GM23338 (cell line): ENCODE measurements around the gene VGLL4. TPM values are rescaled to one million over a fixed set of nuclear protein-coding genes. Genes with fewer than 3 reads are reported as not detected.

ENCODE experiments used
- ATAC-seq: fragments of 200-7000 bp; cut with Tn5 transposase; 3 replicates; pipeline ENCODE4 v1.9.1; 2020
- DNase-seq: peaks from one replicate; pipeline ENCODE4 v3.0.0-alpha.2; 2015; ENCODE audit warnings: low spot score
- H2AFZ ChIP-seq: fragments of 200-600 bp; sonication (generic); 2 replicates; pipeline ENCODE4 v1.8.0; 2016; ENCODE audit warnings: antibody characterized with exemption, mild to moderate bottlenecking, moderate library complexity
- H3F3A ChIP-seq: fragments of 200-600 bp; sonication (generic); replicated peaks from 2 replicates; pipeline ENCODE4 v1.8.0; 2017; ENCODE audit warnings: antibody characterized with exemption, mixed run types, low read depth
- H3K27ac ChIP-seq: fragments of 200-600 bp; sonication (generic); 2 replicates; pipeline ENCODE4 v1.6.1; 2016; ENCODE audit warnings: low read depth
- H3K27me3 ChIP-seq: fragments of 200-600 bp; sonication (generic); 2 replicates; pipeline ENCODE4 v1.8.0; 2016; ENCODE audit warnings: mild to moderate bottlenecking, mixed run types, moderate library complexity; ENCODE audit not compliant: insufficient read depth
- H3K36me3 ChIP-seq: fragments of 200-600 bp; sonication (generic); 2 replicates; pipeline ENCODE4 v1.8.0; 2016; ENCODE audit warnings: mild to moderate bottlenecking; ENCODE audit not compliant: insufficient read depth
- H3K4me1 ChIP-seq: fragments of 200-600 bp; sonication (generic); 2 replicates; pipeline ENCODE4 v1.8.0; 2016; ENCODE audit warnings: mild to moderate bottlenecking, moderate library complexity; ENCODE audit not compliant: insufficient read depth
- H3K4me2 ChIP-seq: fragments of 200-600 bp; sonication (generic); 2 replicates; pipeline ENCODE4 v1.7.1; 2017; ENCODE audit warnings: mixed run types
- H3K4me3 ChIP-seq: fragments of 200-600 bp; sonication (generic); 2 replicates; pipeline ENCODE4 v1.6.1; 2016; ENCODE audit warnings: mixed run types
- H3K79me2 ChIP-seq: fragments of 200-600 bp; sonication (generic); replicated peaks from 2 replicates; pipeline ENCODE4 v1.8.0; 2017; ENCODE audit warnings: mild to moderate bottlenecking; ENCODE audit not compliant: insufficient read depth
- H3K9me2 ChIP-seq: fragments of 200-600 bp; sonication (generic); 2 replicates; pipeline ENCODE4 v1.8.0; 2017; ENCODE audit not compliant: insufficient read depth
- H4K20me1 ChIP-seq: fragments of 200-600 bp; sonication (generic); replicated peaks from 2 replicates; pipeline ENCODE4 v1.8.0; 2017; ENCODE audit warnings: mild to moderate bottlenecking; ENCODE audit not compliant: insufficient read depth
- H3K27ac Mint-ChIP-seq: 2 replicates; pipeline ENCODE4 v1.8.0; 2020; ENCODE audit warnings: inconsistent platforms, mild to moderate bottlenecking, moderate library complexity, mixed read lengths
- H3K27me3 Mint-ChIP-seq: 3 replicates; pipeline ENCODE4 v1.8.0; 2022; ENCODE audit warnings: low read depth, mild to moderate bottlenecking, moderate library complexity, mixed read lengths, inconsistent platforms; ENCODE audit not compliant: insufficient read depth, poor library complexity
- H3K36me3 Mint-ChIP-seq: 3 replicates; pipeline ENCODE4 v1.8.0; 2021; ENCODE audit warnings: low read depth, mild to moderate bottlenecking, inconsistent platforms, moderate library complexity, mixed read lengths
- H3K4me1 Mint-ChIP-seq: 3 replicates; pipeline ENCODE4 v1.8.0; 2020; ENCODE audit warnings: mild to moderate bottlenecking, inconsistent platforms, mixed read lengths
- H3K4me3 Mint-ChIP-seq: 3 replicates; pipeline ENCODE4 v1.8.0; 2021; ENCODE audit warnings: moderate library complexity, mild to moderate bottlenecking, inconsistent platforms, mixed read lengths
- H3K9me3 Mint-ChIP-seq: 3 replicates; pipeline ENCODE4 v1.8.0; 2020; ENCODE audit warnings: moderate library complexity, mild to moderate bottlenecking, inconsistent platforms, mixed read lengths
- CREB1 ChIP-seq: fragments of 250-450 bp; sonication (Bioruptor Pico); IDR thresholded peaks from 2 replicates; pipeline ENCODE4 v1.5.0; 2020; ENCODE audit warnings: low read depth, mild to moderate bottlenecking, moderate library complexity
- CTCF ChIP-seq, 2 experiments: fragments of 200-600 bp in 1 of 2; sonication (generic) in 1 of 2; conservative IDR thresholded peaks; 2 replicates each; pipeline versions ENCODE4 v1.5.1 to v1.6.1; 2016 to 2017; ENCODE audit warnings: antibody characterized with exemption in 2 of 2, low read depth in 2 of 2, mild to moderate bottlenecking in 2 of 2, moderate library complexity in 1 of 2
- EZH2 ChIP-seq: fragments of 200-600 bp; sonication (generic); IDR thresholded peaks from one replicate; pipeline ENCODE4 v1.8.0; 2017; ENCODE audit warnings: antibody characterized with exemption, mild to moderate bottlenecking, low read depth; ENCODE audit not compliant: unreplicated experiment
- EZH2phosphoT487 ChIP-seq: fragments of 200-600 bp; sonication (generic); IDR thresholded peaks from one replicate; pipeline ENCODE4 v1.8.1; 2018; ENCODE audit warnings: antibody characterized with exemption; ENCODE audit not compliant: unreplicated experiment
- JUNB ChIP-seq: IDR thresholded peaks from one replicate; pipeline ENCODE4 v1.6.1; 2016; ENCODE audit warnings: antibody characterized with exemption; ENCODE audit not compliant: unreplicated experiment
- NANOG ChIP-seq: IDR thresholded peaks from 2 replicates; pipeline ENCODE4 v1.6.1; 2016; ENCODE audit warnings: antibody characterized with exemption, borderline replicate concordance
- POLR2AphosphoS5 ChIP-seq: IDR thresholded peaks from 2 replicates; pipeline ENCODE4 v1.6.1; 2016; ENCODE audit warnings: antibody characterized with exemption, low read depth
- REST ChIP-seq: IDR thresholded peaks from one replicate; pipeline ENCODE4 v1.6.1; 2018; ENCODE audit warnings: antibody characterized with exemption; ENCODE audit not compliant: unreplicated experiment
- STAT1 ChIP-seq: IDR thresholded peaks from one replicate; pipeline ENCODE4 v1.6.1; 2016; ENCODE audit warnings: antibody characterized with exemption; ENCODE audit not compliant: unreplicated experiment
- ZNF114 ChIP-seq: fragments of 250-450 bp; sonication (Bioruptor Pico); IDR thresholded peaks from 2 replicates; pipeline ENCODE4 v1.5.0; 2020; ENCODE audit warnings: mild to moderate bottlenecking, moderate library complexity
- ZNF331 ChIP-seq: fragments of 250-450 bp; sonication (Bioruptor Pico); IDR thresholded peaks from 2 replicates; pipeline ENCODE4 v1.5.0; 2020; ENCODE audit warnings: low read depth, mild to moderate bottlenecking, moderate library complexity
- polyA plus RNA-seq: library from polyadenylated mRNA; unstranded; fragments of >200 nt; fragmentation: Nextera tagmentation; extraction: Ambion mirVana; gene quantifications from 2 replicates; pipeline ENCODE4 v1.2.1, GENCODE V29; 2016
- total RNA-seq: library from RNA; depleted of rRNA; stranded (reverse); fragments of >200 nt; shearing (Covaris generic); gene quantifications from 2 replicates; pipeline ENCODE4 v1.2.3, GENCODE V29; 2014
- TF ChIP-seq, protein P1 (sequence below): IDR thresholded peaks from 2 replicates; pipeline ENCODE4 v1.6.1; 2016; ENCODE audit warnings: antibody characterized with exemption
- TF ChIP-seq, protein P2 (sequence below): fragments of 250-450 bp; sonication (Bioruptor Pico); IDR thresholded peaks from 2 replicates; pipeline ENCODE4 v1.5.0; 2020; ENCODE audit warnings: mild to moderate bottlenecking, moderate library complexity

VGLL4 gene
- total and polyA plus RNA-seq, 2 experiments from 2014 or later = 20.8 to 45.9 TPM

- Histone ChIP-seq H3K79me2 (peaks cover 55% of the 10 kb centered on the region), H3K4me3 (peak overlapping the region; percentile 83), H3K36me3 (no peaks in the 10 kb centered on the region), H3K4me2 (peak overlapping the region; percentile 73), H3K4me1 (peaks cover 20% of the 10 kb centered on the region), H3F3A (peaks cover 6% of the 10 kb centered on the region; the same call in 1 of the 2 replicates), H3K27me3 (no peaks in the 10 kb centered on the region), H3K27ac (peak overlapping the region; percentile 82), H2AFZ (no peak overlapping the region), H3K9me2 (no peaks in the 10 kb centered on the region), H4K20me1 (0 out of 2 replicates have a peak, but pooled peaks cover under 1% of the 10 kb centered on the region)
- no peaks in the 10 kb centered on the region for H3K9me3 Mint-ChIP-seq
- DNase-seq = peak; percentile 51
- H3K27ac Mint-ChIP-seq = peak overlapping the region; percentile 97
- peak overlapping the region; percentile 97 for H3K4me3 Mint-ChIP-seq
- H3K36me3 Mint-ChIP-seq = no peaks in the 10 kb centered on the region
- H3K4me1 Mint-ChIP-seq = peaks cover 45% of the 10 kb centered on the region
- peaks cover 11% of the 10 kb centered on the region for H3K27me3 Mint-ChIP-seq
- ATAC-seq = no peak
- TF ChIP-seq, protein P1, sequence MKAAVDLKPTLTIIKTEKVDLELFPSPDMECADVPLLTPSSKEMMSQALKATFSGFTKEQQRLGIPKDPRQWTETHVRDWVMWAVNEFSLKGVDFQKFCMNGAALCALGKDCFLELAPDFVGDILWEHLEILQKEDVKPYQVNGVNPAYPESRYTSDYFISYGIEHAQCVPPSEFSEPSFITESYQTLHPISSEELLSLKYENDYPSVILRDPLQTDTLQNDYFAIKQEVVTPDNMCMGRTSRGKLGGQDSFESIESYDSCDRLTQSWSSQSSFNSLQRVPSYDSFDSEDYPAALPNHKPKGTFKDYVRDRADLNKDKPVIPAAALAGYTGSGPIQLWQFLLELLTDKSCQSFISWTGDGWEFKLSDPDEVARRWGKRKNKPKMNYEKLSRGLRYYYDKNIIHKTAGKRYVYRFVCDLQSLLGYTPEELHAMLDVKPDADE = no peak
- TF ChIP-seq POLR2AphosphoS5 = no peak
- no peak for TF ChIP-seq CREB1
- TF ChIP-seq, protein P2, sequence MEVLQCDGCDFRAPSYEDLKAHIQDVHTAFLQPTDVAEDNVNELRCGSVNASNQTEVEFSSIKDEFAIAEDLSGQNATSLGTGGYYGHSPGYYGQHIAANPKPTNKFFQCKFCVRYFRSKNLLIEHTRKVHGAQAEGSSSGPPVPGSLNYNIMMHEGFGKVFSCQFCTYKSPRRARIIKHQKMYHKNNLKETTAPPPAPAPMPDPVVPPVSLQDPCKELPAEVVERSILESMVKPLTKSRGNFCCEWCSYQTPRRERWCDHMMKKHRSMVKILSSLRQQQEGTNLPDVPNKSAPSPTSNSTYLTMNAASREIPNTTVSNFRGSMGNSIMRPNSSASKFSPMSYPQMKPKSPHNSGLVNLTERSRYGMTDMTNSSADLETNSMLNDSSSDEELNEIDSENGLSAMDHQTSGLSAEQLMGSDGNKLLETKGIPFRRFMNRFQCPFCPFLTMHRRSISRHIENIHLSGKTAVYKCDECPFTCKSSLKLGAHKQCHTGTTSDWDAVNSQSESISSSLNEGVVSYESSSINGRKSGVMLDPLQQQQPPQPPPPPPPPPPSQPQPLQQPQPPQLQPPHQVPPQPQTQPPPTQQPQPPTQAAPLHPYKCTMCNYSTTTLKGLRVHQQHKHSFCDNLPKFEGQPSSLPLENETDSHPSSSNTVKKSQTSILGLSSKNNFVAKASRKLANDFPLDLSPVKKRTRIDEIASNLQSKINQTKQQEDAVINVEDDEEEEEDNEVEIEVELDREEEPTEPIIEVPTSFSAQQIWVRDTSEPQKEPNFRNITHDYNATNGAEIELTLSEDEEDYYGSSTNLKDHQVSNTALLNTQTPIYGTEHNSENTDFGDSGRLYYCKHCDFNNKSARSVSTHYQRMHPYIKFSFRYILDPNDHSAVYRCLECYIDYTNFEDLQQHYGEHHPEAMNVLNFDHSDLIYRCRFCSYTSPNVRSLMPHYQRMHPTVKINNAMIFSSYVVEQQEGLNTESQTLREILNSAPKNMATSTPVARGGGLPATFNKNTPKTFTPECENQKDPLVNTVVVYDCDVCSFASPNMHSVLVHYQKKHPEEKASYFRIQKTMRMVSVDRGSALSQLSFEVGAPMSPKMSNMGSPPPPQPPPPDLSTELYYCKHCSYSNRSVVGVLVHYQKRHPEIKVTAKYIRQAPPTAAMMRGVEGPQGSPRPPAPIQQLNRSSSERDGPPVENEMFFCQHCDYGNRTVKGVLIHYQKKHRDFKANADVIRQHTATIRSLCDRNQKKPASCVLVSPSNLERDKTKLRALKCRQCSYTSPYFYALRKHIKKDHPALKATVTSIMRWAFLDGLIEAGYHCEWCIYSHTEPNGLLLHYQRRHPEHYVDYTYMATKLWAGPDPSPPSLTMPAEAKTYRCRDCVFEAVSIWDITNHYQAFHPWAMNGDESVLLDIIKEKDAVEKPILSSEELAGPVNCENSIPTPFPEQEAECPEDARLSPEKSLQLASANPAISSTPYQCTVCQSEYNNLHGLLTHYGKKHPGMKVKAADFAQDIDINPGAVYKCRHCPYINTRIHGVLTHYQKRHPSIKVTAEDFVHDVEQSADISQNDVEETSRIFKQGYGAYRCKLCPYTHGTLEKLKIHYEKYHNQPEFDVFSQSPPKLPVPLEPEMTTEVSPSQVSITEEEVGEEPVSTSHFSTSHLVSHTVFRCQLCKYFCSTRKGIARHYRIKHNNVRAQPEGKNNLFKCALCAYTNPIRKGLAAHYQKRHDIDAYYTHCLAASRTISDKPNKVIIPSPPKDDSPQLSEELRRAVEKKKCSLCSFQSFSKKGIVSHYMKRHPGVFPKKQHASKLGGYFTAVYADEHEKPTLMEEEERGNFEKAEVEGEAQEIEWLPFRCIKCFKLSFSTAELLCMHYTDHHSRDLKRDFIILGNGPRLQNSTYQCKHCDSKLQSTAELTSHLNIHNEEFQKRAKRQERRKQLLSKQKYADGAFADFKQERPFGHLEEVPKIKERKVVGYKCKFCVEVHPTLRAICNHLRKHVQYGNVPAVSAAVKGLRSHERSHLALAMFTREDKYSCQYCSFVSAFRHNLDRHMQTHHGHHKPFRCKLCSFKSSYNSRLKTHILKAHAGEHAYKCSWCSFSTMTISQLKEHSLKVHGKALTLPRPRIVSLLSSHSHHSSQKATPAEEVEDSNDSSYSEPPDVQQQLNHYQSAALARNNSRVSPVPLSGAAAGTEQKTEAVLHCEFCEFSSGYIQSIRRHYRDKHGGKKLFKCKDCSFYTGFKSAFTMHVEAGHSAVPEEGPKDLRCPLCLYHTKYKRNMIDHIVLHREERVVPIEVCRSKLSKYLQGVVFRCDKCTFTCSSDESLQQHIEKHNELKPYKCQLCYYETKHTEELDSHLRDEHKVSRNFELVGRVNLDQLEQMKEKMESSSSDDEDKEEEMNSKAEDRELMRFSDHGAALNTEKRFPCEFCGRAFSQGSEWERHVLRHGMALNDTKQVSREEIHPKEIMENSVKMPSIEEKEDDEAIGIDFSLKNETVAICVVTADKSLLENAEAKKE (CRISPR knock-in tag) = no peak
- no peak for TF ChIP-seq ZNF114 (CRISPR knock-in tag)
- no peak for TF ChIP-seq REST
- TF ChIP-seq NANOG = no peak
- no peak for TF ChIP-seq EZH2
- TF ChIP-seq JUNB = no peak
- TF ChIP-seq EZH2phosphoT487 = no peak
- TF ChIP-seq ZNF331 (CRISPR knock-in tag) = no peak
- TF ChIP-seq STAT1 = no peak
- no peak for TF ChIP-seq CTCF (conservative IDR thresholded peaks at IDR 0.05; ENCODE audit: low read depth in 2 of 2)
These were observed 1.9 kb downstream of the VGLL4 start for GRCh38 chr3:11641683-11642430.
